ENCODE data around the gene ISL2.

ISL2 gene

DNA sequence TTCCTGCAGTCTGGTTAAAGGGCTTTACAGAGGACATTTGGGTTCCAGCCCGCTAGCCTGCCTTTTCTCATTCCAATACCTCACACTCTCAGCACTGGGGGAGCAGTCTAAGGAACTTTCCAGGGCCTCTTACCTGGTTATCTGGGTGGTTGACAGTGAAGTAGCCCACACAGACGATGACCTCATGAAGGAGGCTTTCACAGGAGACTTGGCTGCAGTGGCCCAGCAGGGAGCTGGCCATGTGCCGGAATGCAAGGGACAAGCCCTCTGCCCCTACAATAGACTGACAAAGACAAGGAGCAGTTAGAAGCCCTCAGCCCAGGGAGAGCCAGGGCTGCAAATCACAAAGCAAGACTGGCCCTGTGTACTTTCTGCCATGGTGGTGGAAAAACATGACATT is 39.5 kb downstream of the ISL2 start:
- DNase-seq (ENCODE audit: low read depth in 2 of 2): no peak

DNA sequence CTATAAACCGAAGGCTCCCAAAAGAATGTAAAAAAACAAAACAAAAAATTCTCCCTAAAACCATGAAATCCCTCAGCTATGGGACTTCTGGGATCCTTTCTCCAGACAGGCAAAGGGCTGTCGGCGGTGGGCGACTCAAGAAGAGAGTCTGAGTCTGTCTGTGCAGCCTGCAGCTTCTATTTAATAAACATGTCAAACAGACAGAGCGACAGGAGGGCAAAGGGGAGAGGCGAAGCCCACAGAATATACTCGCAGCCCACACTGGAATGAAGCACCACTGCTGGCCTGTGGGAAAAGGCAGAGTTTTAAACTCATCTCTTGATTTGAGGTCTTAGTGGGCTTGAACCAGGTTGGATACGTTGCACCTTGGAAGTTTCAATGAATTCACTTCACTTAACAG is 40.2 kb downstream of the ISL2 start:
- DNase-seq (ENCODE audit: low read depth in 2 of 2): no peak

DNA sequence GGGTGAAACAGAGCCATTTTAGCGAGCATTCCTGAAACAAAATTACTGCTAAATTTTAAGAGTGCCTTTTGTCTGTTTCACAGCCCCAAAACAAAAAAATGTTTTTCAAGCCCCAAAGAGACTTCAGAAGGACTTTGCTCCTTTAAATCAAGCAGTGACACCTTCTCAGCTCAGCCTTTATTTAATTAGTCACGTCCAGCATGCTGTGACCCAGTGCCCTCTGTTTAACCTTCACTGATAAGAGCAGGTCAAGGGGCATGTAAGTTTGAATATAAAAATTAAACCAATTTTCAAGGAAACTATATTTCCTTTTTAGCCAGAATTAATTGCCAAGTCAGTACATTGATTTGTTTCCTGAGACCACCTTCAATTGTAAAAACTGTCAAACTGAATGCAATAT is 40.6 kb downstream of the ISL2 start:
- no peak for DNase-seq (ENCODE audit: low read depth in 2 of 2)

DNA sequence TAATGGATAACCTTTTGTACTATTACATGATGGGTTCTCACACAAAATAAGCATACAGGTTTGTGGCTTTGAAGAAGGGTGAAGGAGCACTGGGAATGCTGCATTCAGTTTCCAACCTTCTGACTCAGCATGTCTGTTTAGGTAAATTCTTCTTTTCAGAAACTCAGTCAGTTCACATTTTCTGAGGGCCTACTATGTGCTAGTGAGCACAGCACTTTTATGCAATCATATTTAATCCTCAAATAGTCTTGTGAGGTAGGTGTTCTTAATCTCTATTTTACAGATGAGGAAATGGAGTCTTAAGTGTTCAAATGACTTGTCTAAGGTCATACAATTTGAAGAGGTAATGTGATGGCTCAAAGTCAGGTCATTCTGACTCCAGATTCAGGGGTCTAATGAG is 41.2 kb downstream of the ISL2 start:
- no peak for DNase-seq (ENCODE audit: low read depth in 2 of 2)

DNA sequence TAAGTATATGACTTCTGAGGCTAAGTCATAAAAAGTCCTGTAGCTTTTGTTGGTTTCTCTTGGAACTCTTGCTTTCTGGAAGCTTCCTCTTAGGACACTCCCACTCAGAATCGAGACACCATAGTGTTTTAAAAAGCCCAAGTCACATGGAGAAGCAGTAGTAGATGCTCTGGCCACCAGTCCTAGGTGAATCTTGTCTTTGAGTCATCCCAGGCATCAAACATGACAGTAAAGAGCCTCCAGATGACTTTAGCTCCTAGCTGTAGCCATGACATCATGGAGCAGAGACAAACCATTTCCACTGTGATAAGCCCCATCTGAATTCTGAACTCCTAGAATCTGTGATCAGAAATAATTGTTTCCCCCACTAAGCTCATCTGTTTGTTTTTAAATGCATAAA is 42.1 kb downstream of the ISL2 start:
- no peak for DNase-seq (ENCODE audit: low read depth in 2 of 2)

DNA sequence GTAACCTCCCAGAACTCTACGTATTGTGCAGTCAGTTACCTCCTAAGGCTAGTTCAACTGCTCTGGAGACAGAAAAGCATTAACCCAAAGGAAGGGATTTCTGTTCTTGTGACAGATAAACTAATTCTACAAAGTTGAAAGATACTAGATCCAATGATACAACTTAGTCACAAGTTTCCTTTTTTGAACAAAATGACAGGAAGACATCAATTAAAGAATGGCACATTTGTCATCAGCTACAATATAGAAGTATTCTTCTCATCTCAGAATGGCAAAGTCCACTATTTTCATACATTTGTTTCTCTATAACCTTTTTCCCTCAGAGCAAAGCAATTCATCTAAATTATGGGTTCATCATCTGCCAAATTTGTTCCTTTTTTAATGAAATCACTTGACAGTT is 43.7 kb downstream of the ISL2 start:
- no peak for DNase-seq (ENCODE audit: low read depth in 2 of 2)

DNA sequence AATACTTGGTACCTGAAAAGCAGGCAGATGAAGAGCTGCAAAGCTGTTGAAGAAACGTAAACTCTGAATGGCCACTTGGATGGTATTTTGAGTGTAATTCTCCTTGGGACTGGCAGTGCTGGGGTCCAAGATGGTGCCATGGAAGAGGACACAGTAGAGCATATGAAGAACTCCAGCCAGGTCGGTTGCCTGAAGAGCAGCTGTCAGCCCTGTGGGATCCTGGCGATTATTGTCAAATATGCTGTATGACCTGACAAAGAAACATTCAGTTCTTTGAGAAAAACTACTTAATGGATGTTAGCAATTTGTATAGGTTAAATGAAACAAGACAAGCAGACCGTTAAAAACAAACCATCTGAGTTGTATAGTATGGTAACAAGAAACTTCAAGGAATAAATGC is 44.8 kb downstream of the ISL2 start:
- no peak for DNase-seq (ENCODE audit: low read depth in 2 of 2)

DNA sequence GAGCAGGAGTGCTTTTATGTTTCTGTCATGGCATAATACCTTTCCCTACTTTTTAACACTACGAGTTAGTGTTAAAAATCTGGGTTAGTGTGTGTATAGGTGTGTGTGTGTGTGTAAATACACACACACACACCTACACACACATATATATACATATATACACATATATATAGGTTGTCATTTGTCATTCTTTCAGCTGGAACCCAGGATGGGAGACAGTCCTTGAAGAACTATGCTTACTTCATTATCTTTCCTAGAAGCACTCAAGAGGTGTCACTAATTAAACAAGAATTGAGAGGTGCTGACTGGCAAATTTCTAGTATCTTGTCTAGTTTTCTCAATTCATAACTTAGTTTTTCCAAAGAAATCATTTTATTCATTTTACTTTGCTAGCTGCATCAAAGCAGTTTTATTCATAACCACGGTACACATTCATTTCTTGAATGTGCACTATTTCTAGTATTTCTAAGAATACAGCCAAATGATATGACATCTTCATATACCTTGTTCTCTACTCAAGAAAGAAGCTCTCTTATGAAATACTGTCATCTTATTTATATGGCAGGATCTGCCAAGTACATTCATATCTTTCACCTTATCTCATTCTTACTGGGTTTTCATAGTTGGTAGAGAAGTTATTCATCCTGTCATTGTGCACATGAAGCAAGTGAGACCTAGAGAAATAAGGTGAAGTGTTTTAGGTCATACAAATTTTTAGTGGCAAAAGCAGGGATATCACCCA is 46.6 kb downstream of the ISL2 start:
- no peak for DNase-seq (ENCODE audit: low read depth in 2 of 2)

DNA sequence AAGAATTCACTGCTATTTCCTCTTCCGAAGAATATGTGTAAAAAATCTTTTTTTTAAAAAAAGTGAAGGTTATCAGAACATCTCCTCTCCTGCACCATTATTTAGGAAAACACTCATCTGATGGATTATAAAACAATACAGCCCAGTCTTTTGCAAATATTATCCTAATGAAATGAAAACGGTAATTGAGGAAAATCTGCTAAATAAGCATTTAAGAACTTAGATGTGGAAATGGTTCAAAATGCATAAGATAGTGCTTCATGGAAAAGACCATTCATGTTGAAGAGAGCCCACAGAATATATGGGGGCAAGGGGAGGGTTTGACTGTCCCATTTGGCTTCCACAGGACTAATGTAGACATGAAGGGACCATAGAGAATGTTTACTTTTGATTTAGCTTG is 47.8 kb downstream of the ISL2 start:
- DNase-seq (ENCODE audit: low read depth in 2 of 2): no peak

DNA sequence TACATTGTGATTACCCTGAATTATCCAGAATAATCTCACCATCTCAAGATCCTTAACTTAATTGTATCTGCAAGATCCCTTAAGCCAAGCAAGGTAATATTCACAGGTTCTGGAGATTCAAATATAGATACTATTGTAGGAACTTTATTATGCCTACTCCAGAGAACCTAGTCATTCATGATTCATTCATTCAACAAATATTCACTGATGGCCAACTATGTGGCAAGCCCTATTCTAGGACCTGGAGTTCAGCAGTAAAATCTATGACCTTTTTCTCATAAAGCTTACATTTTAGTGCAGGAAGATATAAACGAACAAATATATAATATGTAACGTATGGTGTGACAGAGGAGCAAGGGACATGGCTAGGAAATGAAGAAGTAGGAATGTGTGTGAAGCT is 49.6 kb downstream of the ISL2 start:
- DNase-seq (ENCODE audit: low read depth in 2 of 2): no peak

DNA sequence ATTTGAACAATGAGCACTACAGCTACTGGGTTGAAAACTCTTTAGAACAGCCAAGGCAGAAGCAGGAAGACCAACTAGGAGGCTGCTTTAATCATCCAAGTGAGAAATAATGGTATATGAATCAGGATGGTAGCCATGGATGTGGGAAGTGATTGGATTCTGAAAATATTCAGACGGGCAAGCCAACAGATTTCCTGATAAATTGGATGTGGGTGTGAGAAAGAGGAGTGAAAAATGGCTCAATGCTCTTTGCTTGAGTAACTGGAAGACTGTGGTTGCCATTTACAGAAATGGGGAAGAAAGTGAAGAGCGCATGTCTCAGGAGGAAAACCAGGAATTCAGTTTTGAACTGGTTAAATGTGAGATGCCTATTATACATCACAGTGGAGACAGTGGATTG is 50.4 kb downstream of the ISL2 start:
- no peak for DNase-seq (ENCODE audit: low read depth in 2 of 2)

DNA sequence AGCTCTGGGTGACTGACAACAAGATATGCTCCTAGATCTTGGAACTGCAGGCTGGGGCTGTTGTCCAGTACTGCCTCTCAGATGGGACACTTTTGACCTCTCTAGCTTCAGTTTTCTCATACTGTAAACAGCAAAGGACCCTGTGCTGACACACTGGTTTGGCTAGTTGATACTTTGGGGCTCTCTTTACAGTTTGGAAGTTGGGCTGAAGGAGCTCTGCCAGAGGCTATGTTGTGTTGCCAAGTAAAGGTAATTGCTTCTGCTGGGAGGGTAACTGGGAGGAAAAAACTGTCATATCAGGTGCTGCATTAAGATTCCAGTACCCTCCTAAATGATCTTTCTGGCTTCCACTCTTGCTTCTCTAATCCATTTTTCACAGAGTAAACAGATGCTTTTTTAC is 54.0 kb downstream of the ISL2 start:
- no peak for DNase-seq (ENCODE audit: low read depth in 2 of 2)

DNA sequence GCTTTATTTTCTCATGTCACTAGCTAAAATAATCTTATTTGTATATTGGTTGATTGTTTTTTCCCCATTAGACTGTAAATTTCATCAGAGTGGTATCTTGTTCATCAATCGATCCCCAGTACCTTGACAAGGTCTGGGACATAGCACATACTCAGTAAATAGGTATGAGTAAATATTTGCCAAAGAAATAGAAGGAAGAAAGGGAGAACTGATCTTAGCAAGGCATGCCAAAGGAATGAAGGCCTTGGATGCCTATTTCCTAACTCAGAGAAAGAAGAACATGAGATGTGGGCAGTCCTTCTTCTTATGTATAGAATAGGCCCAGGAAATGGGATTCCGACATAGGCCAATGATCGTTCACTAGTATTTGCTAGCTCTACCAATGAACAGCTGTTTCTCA is 54.7 kb downstream of the ISL2 start:
- no peak for DNase-seq (ENCODE audit: low read depth in 2 of 2)

DNA sequence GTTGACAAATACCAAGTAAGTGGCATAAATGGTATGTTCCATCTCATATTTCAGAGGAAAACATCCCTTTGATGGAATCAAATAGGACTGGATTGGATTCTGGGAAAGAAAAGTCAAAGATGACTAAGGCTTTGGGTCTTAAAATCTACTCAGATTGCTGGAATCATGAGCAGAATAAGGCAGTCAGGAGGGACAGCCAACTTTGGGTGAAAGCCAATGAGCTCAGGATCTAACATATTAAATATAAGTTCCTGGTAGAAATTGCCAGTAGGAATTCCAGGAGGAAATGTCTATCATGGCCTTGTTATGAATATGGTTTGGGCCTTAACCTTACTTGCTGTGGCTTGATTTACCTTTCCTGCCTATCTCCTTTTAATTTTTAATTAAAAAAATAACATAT is 55.3 kb downstream of the ISL2 start:
- no peak for DNase-seq (ENCODE audit: low read depth in 2 of 2)

Measured in stimulated activated CD4-positive, alpha-beta T cell treated with anti-CD3 and anti-CD28 coated beads, Interleukin-12 subunit alpha, Interleukin-12 subunit beta, amount 100 ng/mL, for 24 hours (primary cell).